GM12891 (cell line): ENCODE data around the gene RYR2.
"Not testable (repeated sequence)": the region's sequence is repeated elsewhere in the genome, so short reads cannot be mapped to it uniquely, and the experiment has no call there.

Experiments
- DNase-seq: peaks from one replicate; pipeline ENCODE4 v3.0.0; 2011; ENCODE audit warnings: low spot score; ENCODE audit not compliant: insufficient read length
- FAIRE-seq: peaks from 2 replicates; lab custom pipeline; 2011; peaks lifted over from hg19 to GRCh38; lab: Jason Lieb, UNC
- PAX5 ChIP-seq: IDR thresholded peaks from 2 replicates; pipeline ENCODE4 v1.6.1; 2011; ENCODE audit warnings: low read length, moderate library complexity, mild to moderate bottlenecking; ENCODE audit not compliant: insufficient read depth, severe bottlenecking
- POLR2A ChIP-seq: IDR thresholded peaks from 2 replicates; pipeline ENCODE4 v1.6.1; 2011; ENCODE audit warnings: low read depth, low read length, control low read depth
- POLR2AphosphoS5 ChIP-seq: IDR thresholded peaks from 2 replicates; pipeline ENCODE4 v1.6.1; 2011; ENCODE audit warnings: low read depth, low read length, control low read depth
- POU2F2 ChIP-seq: IDR thresholded peaks from 2 replicates; pipeline ENCODE4 v1.6.1; 2011; ENCODE audit warnings: low read depth, mild to moderate bottlenecking, control low read depth, low read length, moderate library complexity
- SPI1 ChIP-seq: IDR thresholded peaks from 2 replicates; pipeline ENCODE4 v1.6.1; 2011; ENCODE audit warnings: low read depth, low read length, control low read depth
- TAF1 ChIP-seq: IDR thresholded peaks from 2 replicates; pipeline ENCODE4 v1.6.1; 2011; ENCODE audit warnings: low read depth, low read length, control low read depth

Gene RYR2

DNA sequence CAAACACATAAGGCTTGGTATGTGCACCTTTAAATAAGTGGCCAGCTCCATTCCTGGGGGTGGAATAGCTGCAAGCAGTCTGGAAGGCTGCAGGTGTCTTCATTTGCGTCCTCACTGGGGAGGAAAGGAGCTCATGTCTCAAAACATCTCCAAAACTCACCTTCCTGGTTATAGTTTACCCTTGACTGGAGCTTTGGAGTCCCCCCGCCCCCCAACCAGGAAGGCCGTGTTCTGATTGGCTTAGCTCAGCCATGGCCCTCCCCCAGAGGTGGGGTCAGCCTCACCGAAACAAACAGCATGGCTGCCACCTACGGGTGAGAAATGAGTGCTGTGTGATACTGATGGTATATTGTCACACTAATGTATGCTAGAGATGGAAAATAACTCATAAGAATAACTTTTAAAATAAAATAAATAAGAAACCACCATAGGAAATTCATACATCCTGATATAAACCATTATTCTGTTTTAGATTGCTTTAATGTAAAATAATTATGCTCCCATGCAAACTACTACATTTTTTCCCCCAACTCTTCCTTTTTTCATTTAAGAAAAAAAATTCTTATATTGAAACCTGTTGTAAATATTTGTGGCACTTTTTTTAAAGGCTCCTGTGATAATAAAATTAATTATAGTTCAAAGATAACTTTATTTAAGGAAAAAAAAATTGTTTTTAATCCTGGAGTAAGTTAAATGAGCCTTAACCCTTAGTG lies 757.9 kb downstream of the RYR2 start:
- peak; percentile 9 for FAIRE-seq
- no peak for TF ChIP-seq TAF1
- no peak for TF ChIP-seq POU2F2
- TF ChIP-seq POLR2A: no peak
- TF ChIP-seq PAX5: no peak
- TF ChIP-seq SPI1: no peak
- TF ChIP-seq POLR2AphosphoS5: no peak
- DNase-seq: peak; percentile 34

GRCh38 chr1:237804516-237804915 lies 762.5 kb downstream of the RYR2 start:
- no peak for DNase-seq
- no peak for FAIRE-seq
- TF ChIP-seq SPI1 (no peak), POU2F2 (no peak), TAF1 (no peak), PAX5 (no peak), POLR2A (no peak), POLR2AphosphoS5 (no peak)

GRCh38 chr1:237809099-237809498 lies 767.1 kb downstream of the RYR2 start:
- no peak for TF ChIP-seq SPI1
- TF ChIP-seq POU2F2: no peak
- TF ChIP-seq TAF1: no peak
- TF ChIP-seq PAX5: no peak
- TF ChIP-seq POLR2A: no peak
- no peak for TF ChIP-seq POLR2AphosphoS5
- DNase-seq: no peak
- no peak for FAIRE-seq

- no peak for DNase-seq
- no peak for FAIRE-seq
- no peak for TF ChIP-seq POLR2A
- TF ChIP-seq POLR2AphosphoS5: no peak
- no peak for TF ChIP-seq SPI1
- no peak for TF ChIP-seq POU2F2
- TF ChIP-seq PAX5: no peak
- no peak for TF ChIP-seq TAF1
Observed at GRCh38 chr1:237811633-237812032, 769.6 kb downstream of the RYR2 start.

DNA sequence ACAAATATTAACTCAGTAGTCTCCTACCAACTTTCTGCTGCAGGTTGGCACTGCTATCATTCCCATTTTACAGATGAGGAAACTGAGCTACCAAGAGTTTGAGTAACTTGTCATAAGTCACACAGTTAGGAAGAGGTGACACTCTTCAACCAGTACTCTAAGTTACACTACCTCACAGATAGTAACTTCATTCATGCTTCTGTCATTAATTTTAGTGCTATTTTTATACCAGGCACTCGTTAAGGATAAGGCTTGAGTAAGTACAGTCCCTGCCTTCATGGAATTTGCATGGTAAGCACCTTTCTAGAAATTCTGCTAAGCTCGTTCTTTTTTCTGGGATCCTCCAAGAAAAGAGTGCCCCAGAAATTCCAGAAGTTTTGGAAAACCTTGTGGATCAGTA lies 770.1 kb downstream of the RYR2 start:
- TF ChIP-seq TAF1 (no peak), POU2F2 (no peak), POLR2A (no peak), SPI1 (no peak), PAX5 (no peak), POLR2AphosphoS5 (no peak)
- no peak for DNase-seq
- no peak for FAIRE-seq

DNA sequence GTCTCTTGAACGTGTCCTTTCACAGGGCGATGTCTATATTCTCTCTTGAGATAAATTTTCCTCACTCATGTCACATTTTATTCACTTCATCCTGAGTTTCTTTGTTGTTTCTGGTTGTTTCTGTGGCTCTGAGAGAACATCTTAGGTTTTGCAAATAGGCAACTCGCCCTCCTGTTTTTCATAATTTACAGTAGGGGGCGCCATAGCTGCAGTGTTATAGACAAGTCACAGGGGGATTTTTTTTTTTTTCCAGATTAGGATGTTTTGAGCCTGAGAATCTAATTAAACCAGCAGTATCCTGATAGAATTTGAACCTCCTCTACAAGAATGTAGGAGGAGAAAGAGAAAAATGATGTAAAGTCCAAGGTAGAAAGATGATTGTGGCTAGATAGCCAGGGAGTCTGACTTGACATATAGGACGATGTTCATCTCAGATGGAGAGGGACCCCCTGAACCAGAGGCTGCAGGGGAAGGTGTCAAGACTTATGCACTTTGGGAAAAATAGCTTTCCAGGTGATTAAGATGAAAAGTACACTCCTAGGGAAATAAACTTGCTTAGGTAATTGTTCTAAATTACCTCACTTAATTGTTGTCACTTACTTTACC lies 772.4 kb downstream of the RYR2 start:
- DNase-seq (no peak), FAIRE-seq (no peak)
- no peak for TF ChIP-seq POLR2A
- no peak for TF ChIP-seq TAF1
- TF ChIP-seq SPI1: no peak
- no peak for TF ChIP-seq POLR2AphosphoS5
- no peak for TF ChIP-seq PAX5
- no peak for TF ChIP-seq POU2F2

DNA sequence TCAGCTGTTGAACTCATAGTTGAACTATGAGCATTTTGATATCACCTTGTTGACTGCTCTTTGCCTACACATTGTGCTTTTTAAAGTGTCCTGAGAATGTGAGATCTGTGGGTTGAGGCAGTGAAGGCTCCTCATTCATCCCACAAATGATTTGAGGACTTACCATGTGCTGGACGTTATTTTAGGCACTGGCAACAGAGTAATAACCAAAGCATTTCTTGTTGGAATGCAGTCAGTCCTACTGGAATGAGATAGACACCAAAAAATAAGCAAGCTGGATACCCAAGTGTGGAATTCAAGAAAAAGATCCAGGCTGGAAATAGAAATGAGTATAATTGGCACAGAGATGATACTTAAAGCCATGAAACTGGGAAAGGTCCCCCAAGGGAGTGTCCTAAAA lies 775.3 kb downstream of the RYR2 start:
- no peak for DNase-seq
- TF ChIP-seq TAF1: no peak
- TF ChIP-seq POLR2A: no peak
- no peak for TF ChIP-seq POLR2AphosphoS5
- no peak for TF ChIP-seq POU2F2
- TF ChIP-seq PAX5: no peak
- TF ChIP-seq SPI1: no peak
- FAIRE-seq: no peak

GRCh38 chr1:237820634-237821033 lies 778.6 kb downstream of the RYR2 start:
- DNase-seq, FAIRE-seq: not testable (repeated sequence)

- FAIRE-seq (no peak), DNase-seq (no peak)
- TF ChIP-seq POU2F2 (no peak), POLR2A (no peak), PAX5 (no peak)
Observed at GRCh38 chr1:237832858-237833257, 790.9 kb downstream of the RYR2 start.

DNA sequence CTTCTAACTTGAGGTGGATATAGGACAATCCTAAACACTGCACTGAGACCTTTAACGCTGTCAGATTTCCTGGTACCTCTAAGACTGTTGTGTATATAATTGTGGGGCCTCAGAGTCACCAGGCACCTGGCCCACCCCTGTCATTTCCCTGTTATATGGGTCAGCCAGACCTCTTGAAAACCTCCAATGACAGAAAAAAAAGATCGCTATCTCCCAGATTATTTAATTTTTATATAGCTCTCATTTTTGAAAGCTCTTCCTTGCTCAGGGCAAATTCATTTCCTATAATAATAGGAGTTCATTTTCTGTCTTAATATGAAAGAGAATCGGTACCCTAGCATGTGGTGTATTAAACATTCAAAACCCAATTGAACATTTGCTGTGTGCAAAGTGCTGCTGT lies 792.1 kb downstream of the RYR2 start:
- TF ChIP-seq POLR2AphosphoS5 (no peak), POU2F2 (no peak)
- FAIRE-seq: no peak

DNA sequence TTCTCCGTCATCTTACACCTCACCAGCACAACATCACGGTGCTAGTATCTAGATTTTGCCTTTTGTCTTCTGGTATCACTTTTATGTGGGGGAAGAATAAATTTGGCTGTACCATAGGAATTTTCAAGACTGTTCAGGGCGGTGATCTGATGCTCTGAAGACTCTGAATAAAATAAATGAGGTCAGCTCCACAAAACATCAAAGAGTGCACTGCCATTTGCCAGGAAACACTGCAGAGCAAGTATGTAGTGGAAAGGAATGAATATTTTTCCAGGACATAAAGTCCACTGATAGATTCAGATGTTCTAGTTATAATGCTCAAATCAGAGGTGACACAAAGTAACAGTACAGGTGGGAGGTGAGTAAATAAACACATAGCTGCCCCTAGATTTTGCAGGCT lies 792.5 kb downstream of the RYR2 start:
- TF ChIP-seq SPI1 (no peak), POLR2A (no peak), POU2F2 (no peak), TAF1 (no peak), PAX5 (no peak), POLR2AphosphoS5 (no peak)
- DNase-seq (no peak), FAIRE-seq (no peak)

More for the DNA sequence above, 792.1 kb downstream of the RYR2 start:
- DNase-seq: no peak

GRCh38 chr1:237838320-237838719 lies 796.3 kb downstream of the RYR2 start:
- FAIRE-seq (no peak), DNase-seq (no peak)
- TF ChIP-seq PAX5 (no peak), POLR2A (no peak), POU2F2 (no peak), SPI1 (no peak), POLR2AphosphoS5 (no peak), TAF1 (no peak)
